ENCODE results near the gene MDK.
A peak's percentile ranks its signal among the peaks of the same experiment; 100 is the strongest.

The MDK gene

DNA sequence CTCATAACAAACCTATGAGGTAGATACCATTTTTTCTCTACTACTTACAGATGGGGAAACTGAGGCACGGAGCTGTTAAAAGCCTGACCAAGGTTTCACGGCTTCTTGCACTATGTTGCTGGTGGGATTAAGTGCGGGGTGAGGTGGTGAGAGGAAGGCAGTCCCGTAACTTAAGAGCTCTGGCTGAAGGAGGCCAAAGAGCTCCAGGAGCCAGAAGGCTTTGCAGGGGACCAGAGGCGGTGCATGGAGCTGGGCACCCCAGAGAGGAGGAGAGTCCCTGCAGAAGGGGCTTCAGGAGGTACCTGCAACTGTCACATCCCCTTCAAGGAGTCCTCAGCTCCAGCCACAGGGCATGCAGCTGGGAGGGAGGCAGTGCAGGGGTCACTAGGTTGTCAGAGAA is 6.0 kb downstream of the MDK start:
- Histone ChIP-seq H3K27ac (ENCODE audit: low read depth, low read length) (no peak overlapping the region), H3K27me3 (ENCODE audit: control insufficient read depth in 1 of 2, insufficient read depth in 2 of 2, low read length in 2 of 2) (peaks cover 27 to 85% of the 10 kb centered on the region in 2 donors), H3K36me3 (ENCODE audit: insufficient read depth, low read length) (no peaks in the 10 kb centered on the region), H3K4me3 (ENCODE audit: low read depth in 1 of 2, low read length in 2 of 2) (no peak overlapping the region), H3K9ac (ENCODE audit: low read length) (no peak overlapping the region), H3K9me3 (ENCODE audit: low read length) (no peaks in the 10 kb centered on the region), H3K4me1 (ENCODE audit: insufficient read depth, low read length) (peaks cover 13% of the 10 kb centered on the region)

GRCh38 chr11:46387919-46388618 is 6.6 kb downstream of the MDK start:
- Histone ChIP-seq H3K36me3 (ENCODE audit: insufficient read depth, low read length) (no peaks in the 10 kb centered on the region), H3K27ac (ENCODE audit: low read depth, low read length) (no peak overlapping the region), H3K4me1 (ENCODE audit: insufficient read depth, low read length) (peaks cover 12% of the 10 kb centered on the region), H3K4me3 (ENCODE audit: low read depth in 1 of 2, low read length in 2 of 2) (no peak overlapping the region), H3K9me3 (ENCODE audit: low read length) (no peaks in the 10 kb centered on the region), H3K27me3 (ENCODE audit: control insufficient read depth in 1 of 2, insufficient read depth in 2 of 2, low read length in 2 of 2) (peaks cover 27 to 79% of the 10 kb centered on the region in 2 donors), H3K9ac (ENCODE audit: low read length) (no peak overlapping the region)

DNA sequence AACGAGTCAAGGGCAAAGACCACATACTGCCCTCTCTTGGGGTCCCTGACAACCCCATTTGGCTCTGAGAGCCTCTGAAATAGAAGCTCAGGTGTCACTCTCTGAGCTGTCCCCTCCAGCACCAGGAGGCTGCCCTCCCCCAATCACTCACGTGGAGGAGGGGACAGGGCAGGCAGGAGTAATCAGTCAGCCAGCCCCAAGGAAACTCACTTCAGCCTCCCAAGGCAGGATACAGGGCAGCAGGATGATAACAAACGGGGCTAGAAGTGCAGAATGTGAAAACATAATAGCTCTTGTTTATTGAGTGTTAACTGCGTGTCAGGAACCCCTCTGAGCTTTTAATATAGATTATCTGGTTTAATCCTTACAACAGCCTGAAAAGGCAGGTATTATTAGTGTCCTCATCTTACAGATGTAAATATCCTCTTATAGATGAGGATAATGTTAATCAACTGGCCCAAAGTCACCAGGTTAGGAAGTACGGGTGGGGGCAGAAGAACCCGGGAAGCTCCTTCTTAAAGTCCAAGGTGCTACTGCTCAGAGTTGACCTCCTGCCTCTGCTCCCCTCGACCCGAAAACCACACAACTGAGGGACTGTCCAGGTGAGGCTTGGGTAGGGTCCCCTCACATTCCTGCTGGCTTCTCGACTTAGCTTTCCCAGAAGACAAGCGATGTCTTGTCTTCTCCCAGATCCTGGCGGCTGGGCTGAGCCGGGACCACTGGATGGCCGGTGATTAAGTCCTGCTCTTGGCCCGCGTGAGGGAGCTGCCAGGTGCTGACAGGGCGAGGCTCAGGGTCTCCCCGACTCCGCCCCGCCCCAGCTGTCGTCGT is 7.4 kb downstream of the MDK start:
- Histone ChIP-seq H3K9ac (ENCODE audit: low read length) (no peak overlapping the region), H3K27me3 (ENCODE audit: control insufficient read depth in 1 of 2, insufficient read depth in 2 of 2, low read length in 2 of 2) (peaks cover 27 to 71% of the 10 kb centered on the region in 2 donors), H3K36me3 (ENCODE audit: insufficient read depth, low read length) (no peaks in the 10 kb centered on the region), H3K4me3 (ENCODE audit: low read depth in 1 of 2, low read length in 2 of 2) (no peak overlapping the region), H3K4me1 (ENCODE audit: insufficient read depth, low read length) (peaks cover 12% of the 10 kb centered on the region), H3K27ac (ENCODE audit: low read depth, low read length) (no peak overlapping the region), H3K9me3 (ENCODE audit: low read length) (no peaks in the 10 kb centered on the region)

GRCh38 chr11:46389450-46390330 is 8.2 kb downstream of the MDK start:
- Histone ChIP-seq H3K27me3 (ENCODE audit: control insufficient read depth in 1 of 2, insufficient read depth in 2 of 2, low read length in 2 of 2) (peaks cover 27 to 63% of the 10 kb centered on the region in 2 donors), H3K4me3 (ENCODE audit: low read depth in 1 of 2, low read length in 2 of 2) (peak overlapping the region; percentile 9 to 41), H3K4me1 (ENCODE audit: insufficient read depth, low read length) (peaks cover 12% of the 10 kb centered on the region)

GRCh38 chr11:46390331-46391171 is 9.1 kb downstream of the MDK start:
- H3K4me1 ChIP-seq (ENCODE audit: insufficient read depth, low read length) = peaks cover 12% of the 10 kb centered on the region
- no peak overlapping the region for H3K9ac ChIP-seq (ENCODE audit: low read length)
- peaks cover 27 to 60% of the 10 kb centered on the region in 2 donors for H3K27me3 ChIP-seq (ENCODE audit: control insufficient read depth in 1 of 2, insufficient read depth in 2 of 2, low read length in 2 of 2)

More at GRCh38 chr11:46389450-46390330, 8.2 kb downstream of the MDK start:
- no peaks in the 10 kb centered on the region for H3K36me3 ChIP-seq (ENCODE audit: insufficient read depth, low read length)
- no peaks in the 10 kb centered on the region for H3K9me3 ChIP-seq (ENCODE audit: low read length)
- H3K9ac ChIP-seq (ENCODE audit: low read length) = no peak overlapping the region
- H3K27ac ChIP-seq (ENCODE audit: low read depth, low read length) = no peak overlapping the region

GRCh38 chr11:46391186-46391577 is 9.7 kb downstream of the MDK start:
- H3K4me3 ChIP-seq (ENCODE audit: low read depth in 1 of 2, low read length in 2 of 2) = no peak overlapping the region
- peaks cover 12% of the 10 kb centered on the region for H3K4me1 ChIP-seq (ENCODE audit: insufficient read depth, low read length)
- no peaks in the 10 kb centered on the region for H3K9me3 ChIP-seq (ENCODE audit: low read length)
- no peaks in the 10 kb centered on the region for H3K36me3 ChIP-seq (ENCODE audit: insufficient read depth, low read length)
- peaks cover 27 to 55% of the 10 kb centered on the region in 2 donors for H3K27me3 ChIP-seq (ENCODE audit: control insufficient read depth in 1 of 2, insufficient read depth in 2 of 2, low read length in 2 of 2)
- no peak overlapping the region for H3K9ac ChIP-seq (ENCODE audit: low read length)
- no peak overlapping the region for H3K27ac ChIP-seq (ENCODE audit: low read depth, low read length)

More at GRCh38 chr11:46390331-46391171, 9.1 kb downstream of the MDK start:
- H3K4me3 ChIP-seq (ENCODE audit: low read depth in 1 of 2, low read length in 2 of 2) = no peak overlapping the region
- no peak overlapping the region for H3K27ac ChIP-seq (ENCODE audit: low read depth, low read length)
- no peaks in the 10 kb centered on the region for H3K9me3 ChIP-seq (ENCODE audit: low read length)
- H3K36me3 ChIP-seq (ENCODE audit: insufficient read depth, low read length) = no peaks in the 10 kb centered on the region

- H3K27me3 ChIP-seq (ENCODE audit: control insufficient read depth in 1 of 2, insufficient read depth in 2 of 2, low read length in 2 of 2) = peaks cover 27 to 51% of the 10 kb centered on the region in 2 donors
- H3K9ac ChIP-seq (ENCODE audit: low read length) = no peak within 1 kb of the TSS
- H3K36me3 ChIP-seq (ENCODE audit: insufficient read depth, low read length) = peaks cover 5% of the 10 kb centered on the region
- H3K9me3 ChIP-seq (ENCODE audit: low read length) = no peaks in the 10 kb centered on the region
- peaks cover 12% of the 10 kb centered on the region for H3K4me1 ChIP-seq (ENCODE audit: insufficient read depth, low read length)
- no peak within 1 kb of the TSS for H3K27ac ChIP-seq (ENCODE audit: low read depth, low read length)
- H3K4me3 ChIP-seq (ENCODE audit: low read depth in 1 of 2, low read length in 2 of 2) = peak within 1 kb of the TSS; percentile 23 to 39
Observed at GRCh38 chr11:46391578-46392420, 10.3 kb downstream of the MDK start, which contains the start of gene CHRM4. TSS of gene CHRM4 (minus strand) at chr11:46391776. CDS start at chr11:46386557, 5,219 bp downstream.

DNA sequence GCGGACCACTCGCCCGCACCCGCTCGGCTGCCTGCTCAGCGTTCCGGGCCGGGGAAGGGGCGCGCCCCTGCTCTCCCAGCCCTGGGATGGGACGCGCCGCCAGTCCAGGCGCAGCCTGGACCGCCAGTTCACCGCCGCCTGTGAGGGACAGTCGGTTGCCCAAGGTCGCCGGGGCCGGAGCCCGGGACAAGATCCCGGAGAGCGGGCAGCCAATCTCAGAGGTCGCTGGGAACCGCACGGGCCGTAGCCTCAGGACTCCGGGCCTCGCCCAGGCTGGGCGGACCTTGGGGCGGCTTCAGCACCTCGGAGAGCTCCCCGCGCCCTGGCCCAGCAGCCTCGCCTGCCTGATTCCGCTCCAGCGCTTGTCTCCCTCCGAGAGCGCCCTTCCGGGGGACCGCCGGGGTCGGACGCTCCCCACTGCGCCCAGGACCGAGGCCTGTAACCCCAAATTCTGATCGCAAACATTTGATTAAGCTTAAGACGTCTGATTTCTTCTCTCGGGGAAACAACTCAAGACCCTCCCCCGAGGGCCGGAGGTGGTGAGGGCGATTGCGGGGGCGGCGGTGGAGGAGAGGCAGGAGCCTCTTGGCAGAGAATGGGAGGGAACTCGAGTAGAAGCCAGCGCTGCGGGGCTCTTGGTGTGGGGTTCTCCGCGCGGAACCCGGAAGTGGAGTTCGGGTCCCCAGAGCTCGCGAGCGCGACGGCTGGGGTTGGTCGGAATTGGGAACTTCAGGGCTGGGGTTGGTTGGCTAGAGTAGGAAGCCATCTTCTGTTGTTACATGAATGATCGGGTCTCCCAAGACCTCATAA is 11.2 kb downstream of the MDK start:
- no peak overlapping the region for H3K9ac ChIP-seq (ENCODE audit: low read length)

GRCh38 chr11:46393231-46393616 is 11.8 kb downstream of the MDK start:
- Histone ChIP-seq H3K9me3 (ENCODE audit: low read length) (no peaks in the 10 kb centered on the region), H3K27me3 (ENCODE audit: control insufficient read depth in 1 of 2, insufficient read depth in 2 of 2, low read length in 2 of 2) (peaks cover 26 to 36% of the 10 kb centered on the region in 2 donors), H3K4me3 (ENCODE audit: low read depth in 1 of 2, low read length in 2 of 2) (no peak overlapping the region), H3K4me1 (ENCODE audit: insufficient read depth, low read length) (peaks cover 12% of the 10 kb centered on the region), H3K9ac (ENCODE audit: low read length) (no peak overlapping the region), H3K36me3 (ENCODE audit: insufficient read depth, low read length) (peaks cover 13% of the 10 kb centered on the region), H3K27ac (ENCODE audit: low read depth, low read length) (no peak overlapping the region)

More for the DNA sequence above, 11.2 kb downstream of the MDK start:
- Histone ChIP-seq H3K4me3 (ENCODE audit: low read depth in 1 of 2, low read length in 2 of 2) (peak overlapping the region; percentile 23 to 39), H3K27me3 (ENCODE audit: control insufficient read depth in 1 of 2, insufficient read depth in 2 of 2, low read length in 2 of 2) (peaks cover 27 to 42% of the 10 kb centered on the region in 2 donors), H3K4me1 (ENCODE audit: insufficient read depth, low read length) (peaks cover 12% of the 10 kb centered on the region), H3K36me3 (ENCODE audit: insufficient read depth, low read length) (peaks cover 13% of the 10 kb centered on the region), H3K9me3 (ENCODE audit: low read length) (no peaks in the 10 kb centered on the region), H3K27ac (ENCODE audit: low read depth, low read length) (no peak overlapping the region)

Data from muscle layer of colon (tissue), 2 donors.